Right ventricle myocardium superior (tissue), 1 donor: ENCODE measurements around the gene NCMAP. TPM values are rescaled to one million over a fixed set of nuclear protein-coding genes. Genes with fewer than 3 reads are reported as not detected.
"Not testable (repeated sequence)": the region's sequence is repeated elsewhere in the genome, so short reads cannot be mapped to it uniquely, and the experiment has no call there.

Experiments
- ATAC-seq: fragments of 200-7000 bp; cut with Tn5 transposase; one replicate; pipeline ENCODE4 v1.9.1; 2020; ENCODE audit warnings: mild to moderate bottlenecking; ENCODE audit not compliant: poor library complexity
- DNase-seq: peaks from one replicate; pipeline ENCODE4 v3.0.0-alpha.2; 2020
- intact Hi-C: fragments of 100-400 bp; cut with DNase I; formaldehyde crosslinking; loops from one replicate; pipeline ENCODE4 v1.11.2; 2022
- total RNA-seq: library from RNA; stranded (reverse); fragmentation: NEBNext Ultra II Directional; extraction: Animal tissue kit (Norgen Biotek cat#: 25700); gene quantifications from one replicate; pipeline ENCODE4 v1.2.1, GENCODE V29; 2021
- donor health status: DM: no; HTN: yes; CAD: no; lungs with severe emphysema.

NCMAP gene
- total RNA-seq, 1 donor from 2014 or later, result 0.27 TPM

DNA sequence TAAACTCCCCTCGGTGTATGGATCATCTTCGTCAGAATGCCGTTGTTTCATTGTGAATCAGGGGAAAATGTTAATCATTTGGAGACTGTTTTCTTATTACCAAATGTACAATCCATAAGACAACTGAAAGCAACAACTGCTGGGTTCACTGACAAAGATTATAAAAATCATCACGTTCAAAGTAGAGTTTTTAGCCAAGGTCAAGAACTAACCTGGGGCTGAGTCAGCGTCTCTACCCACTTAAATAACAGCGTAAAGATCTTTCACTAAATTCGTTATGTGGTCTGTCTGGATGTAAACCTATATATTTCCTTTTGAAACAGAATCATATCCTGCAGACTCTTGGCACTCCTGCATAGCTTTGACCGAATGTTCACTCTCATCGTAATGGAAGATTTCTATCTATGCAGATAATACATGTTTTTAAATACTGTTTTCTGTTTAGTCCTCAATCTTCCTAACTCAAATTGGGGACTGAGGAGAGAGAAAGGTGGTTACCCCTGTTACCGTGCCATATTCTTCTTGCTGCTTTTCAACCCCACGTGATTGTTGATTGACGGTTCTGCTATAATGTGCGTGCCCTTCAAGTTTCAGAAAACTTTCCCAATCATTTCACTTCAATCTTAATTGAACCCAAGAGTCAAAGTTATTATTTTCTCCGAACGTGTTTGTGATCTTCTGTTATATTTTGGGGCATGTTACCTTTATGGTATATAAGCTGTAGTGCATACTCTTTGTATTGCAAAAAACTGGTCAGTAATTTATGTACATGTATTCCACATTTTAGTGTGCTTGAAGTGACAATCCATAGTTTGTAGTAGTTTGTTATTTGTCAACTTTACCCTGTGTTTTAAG lies 15.6 kb upstream of the NCMAP start:
- intact Hi-C loops, result loop anchor here (2.0 kb wide), 1 partner anchor 95 kb away; no protein-coding TSS in a partner anchor
- ATAC-seq (no peak), DNase-seq (no peak)

DNA sequence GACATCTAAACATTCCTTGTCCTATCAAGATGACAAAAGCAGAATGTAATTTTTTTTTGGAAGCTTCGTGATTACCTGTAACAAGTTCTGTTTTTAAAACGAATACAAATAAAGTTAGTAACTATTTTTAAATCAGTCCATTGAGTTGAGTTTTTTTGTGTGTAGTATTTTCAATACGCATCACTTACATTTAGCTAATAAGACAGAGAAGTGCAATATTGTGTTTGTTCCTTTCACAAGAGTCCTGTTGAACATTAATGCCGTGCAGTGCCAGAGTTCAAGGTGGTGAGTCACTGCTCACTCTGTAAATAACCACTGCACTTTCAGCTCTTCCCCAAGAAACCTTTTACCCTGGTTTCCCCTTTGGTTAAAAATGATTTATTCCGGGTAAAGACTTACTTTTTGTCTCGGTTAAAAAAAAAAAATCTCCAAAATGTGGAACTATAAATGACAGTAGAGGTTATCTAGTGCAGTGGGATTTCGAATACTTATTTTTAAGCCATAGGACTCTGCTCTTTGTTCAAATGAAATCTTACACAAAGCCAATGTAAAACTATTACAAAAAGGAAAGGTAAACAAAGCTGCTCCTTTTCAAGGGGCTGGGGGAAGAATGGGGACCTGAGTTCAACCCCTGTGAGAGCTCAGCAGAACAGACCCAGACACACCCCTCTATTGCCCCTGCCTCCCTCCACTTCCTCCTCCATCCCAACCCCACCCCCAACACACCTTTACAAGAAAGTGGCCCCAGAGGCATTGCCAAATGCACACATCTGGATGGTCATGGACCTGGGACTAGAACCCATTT lies 14.8 kb upstream of the NCMAP start:
- ATAC-seq (no peak), DNase-seq (no peak)
- intact Hi-C loops, result loop anchor here (2.0 kb wide), 1 partner anchor 94 kb away; no protein-coding TSS in a partner anchor

DNA sequence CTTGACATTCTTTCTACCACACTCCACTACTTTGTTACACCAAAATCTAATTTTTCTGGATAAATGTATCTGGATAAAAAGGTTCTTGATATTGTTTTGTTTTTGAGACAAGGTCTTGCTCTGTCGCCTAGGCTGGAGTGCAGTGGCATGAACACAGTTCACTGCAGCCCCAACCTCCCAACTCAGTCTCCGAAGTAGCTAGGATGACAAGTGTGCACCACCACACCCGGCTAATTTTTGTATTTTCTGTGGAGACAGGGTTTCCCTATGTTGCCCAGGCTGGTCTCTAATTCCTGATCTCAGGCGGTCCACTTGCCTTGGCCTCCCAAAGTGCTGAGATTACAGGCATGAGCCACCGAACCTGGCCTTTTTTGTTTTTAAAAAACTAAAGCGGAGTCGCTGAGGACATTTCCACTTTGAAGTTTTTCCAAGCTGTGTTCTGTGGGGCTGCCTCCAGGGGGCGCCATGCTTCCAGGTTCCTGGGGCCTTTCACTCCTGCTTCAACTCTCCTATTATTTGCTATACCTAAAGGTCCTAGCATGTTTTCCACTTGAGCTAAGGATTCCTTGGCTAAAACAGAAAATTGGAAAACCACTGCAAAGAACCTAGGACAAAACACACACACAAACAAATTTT lies 14.1 kb upstream of the NCMAP start:
- ATAC-seq (peak; percentile 38), DNase-seq (no peak)
- intact Hi-C loops, result loop anchor here (2.0 kb wide), 1 partner anchor 93 kb away; no protein-coding TSS in a partner anchor

DNA sequence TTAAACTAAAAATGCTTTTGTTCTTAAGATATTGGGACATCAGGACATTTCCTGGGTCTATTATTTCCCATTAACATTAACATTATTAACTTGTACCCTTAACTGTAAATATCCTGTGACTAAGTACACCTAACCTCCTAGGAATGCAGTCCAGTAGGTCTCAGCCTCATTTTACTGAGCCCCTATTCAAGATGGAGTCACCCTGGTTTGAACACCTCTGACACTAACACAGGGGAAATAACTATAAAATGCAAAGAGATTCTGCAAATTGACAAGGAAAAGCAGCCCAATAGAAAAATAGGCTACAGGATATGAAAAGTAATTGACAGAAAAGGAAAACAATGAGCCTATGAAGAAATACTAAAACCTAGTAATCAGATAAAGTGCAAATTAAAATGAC lies 11.6 kb upstream of the NCMAP start:
- ATAC-seq (no peak), DNase-seq (no peak)
- intact Hi-C loops, result no loop called here

DNA sequence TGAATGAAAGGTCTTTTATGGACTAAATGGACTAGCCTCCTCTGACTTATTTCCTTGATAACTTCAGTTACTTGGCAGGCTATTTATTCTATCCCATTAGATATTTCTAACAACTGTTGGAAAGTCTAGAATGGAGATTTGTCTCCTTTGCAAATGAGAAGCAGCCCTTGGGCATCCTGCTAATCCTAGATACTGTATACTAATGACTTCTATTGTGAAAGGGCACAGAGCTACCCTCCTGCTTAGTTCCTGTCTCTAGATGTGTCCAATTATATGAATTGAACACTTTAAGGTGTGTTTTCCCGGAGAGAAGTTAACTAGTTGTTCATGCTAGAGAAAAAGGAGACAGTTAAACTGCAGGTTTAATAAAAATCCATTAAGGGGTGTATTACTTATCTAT lies 10.2 kb upstream of the NCMAP start:
- intact Hi-C loops, result no loop called here
- no peak for DNase-seq
- ATAC-seq, result no peak

DNA sequence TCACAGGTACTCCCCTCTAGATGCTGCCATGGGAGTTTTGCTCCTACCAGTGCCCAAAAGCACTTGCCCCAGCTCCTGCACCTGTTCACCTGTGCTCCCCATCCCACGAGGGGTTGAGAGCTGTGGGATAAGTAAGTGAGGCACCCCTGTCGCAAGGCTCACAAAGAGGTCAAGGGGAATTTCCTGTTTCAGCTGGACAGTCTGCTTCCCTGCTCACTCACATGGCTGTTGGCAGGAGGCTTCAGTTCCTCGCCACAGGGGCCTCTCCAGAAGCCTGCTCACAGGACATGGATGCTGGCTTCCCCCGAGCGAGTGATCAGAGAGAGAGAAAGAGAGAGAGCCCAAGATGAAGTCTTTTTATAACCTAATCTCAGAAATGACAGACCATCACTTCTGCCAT lies 8.7 kb upstream of the NCMAP start:
- ATAC-seq (no peak), DNase-seq (no peak)
- intact Hi-C loops, result no loop called here

DNA sequence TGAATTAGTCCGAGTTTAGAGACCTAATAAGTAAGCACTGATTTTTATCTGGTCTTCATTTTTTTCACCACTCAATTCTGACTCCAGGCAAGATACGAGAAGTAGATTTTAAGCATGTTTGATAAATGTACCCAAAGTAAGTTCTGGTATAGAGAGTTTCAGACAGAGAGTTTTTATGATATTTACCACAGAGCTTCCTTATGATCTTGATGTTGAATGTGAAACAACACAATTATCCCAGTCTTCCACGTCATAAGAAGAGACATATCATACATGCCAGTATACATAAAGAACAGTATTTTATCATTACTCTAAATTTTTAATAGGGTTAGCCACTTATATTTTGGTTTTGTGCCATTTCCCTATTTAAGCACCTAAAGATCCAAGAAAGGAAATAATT lies 7.8 kb upstream of the NCMAP start:
- intact Hi-C loops, result no loop called here
- ATAC-seq, result no peak
- DNase-seq, result no peak

DNA sequence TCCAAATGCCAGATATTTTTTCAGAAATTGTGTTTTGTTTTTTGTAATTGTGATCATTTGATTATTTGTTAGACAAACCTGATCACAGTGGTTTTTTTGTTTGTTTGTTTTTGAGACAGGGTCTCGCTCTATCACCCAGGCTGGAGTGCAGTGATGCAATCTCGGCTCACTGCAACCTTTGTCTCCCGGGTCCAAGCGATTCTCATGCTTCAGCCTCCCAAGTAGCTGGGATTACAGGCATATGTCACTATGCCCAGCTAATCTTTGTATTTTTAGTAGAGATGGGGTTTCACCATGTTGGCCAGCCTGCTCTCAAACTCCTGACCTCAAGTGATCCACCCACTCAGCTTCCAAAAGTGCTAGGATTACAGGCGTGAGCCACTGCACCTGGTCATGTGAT lies 6.7 kb upstream of the NCMAP start:
- ATAC-seq, intact Hi-C loops, DNase-seq: not testable (repeated sequence)

DNA sequence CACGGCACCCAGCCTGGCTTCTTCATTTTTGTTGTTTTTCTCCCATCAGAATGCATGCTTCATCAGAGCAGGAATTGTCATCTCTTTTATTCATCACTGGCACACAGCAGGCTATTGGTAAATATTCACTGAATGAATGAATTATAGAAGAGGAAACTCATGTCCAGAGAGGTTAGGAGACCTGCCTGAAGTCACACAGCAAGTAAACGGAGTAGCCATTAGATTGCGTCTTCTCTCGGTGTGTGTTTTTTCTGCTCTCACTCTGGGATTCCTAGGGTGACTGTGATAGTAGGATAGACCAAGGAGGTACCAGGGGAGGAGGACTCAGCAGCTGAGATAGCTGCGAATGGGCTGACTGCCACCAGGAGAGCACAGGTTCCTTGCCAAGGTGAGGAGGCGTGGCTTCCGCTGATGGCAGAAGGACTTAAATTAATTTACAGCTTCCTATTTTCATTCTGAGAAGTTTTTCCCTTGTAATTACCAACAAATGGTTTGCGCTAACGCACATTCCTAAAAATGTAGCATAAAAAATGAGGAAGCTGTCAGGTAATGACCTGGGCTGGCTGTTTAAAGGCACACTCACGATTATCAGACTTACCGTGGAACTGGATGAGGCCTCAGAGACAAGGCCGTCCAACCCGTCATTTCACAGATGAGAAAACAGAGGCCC lies 4.5 kb upstream of the NCMAP start:
- intact Hi-C loops, result no loop called here
- ATAC-seq (no peak), DNase-seq (no peak)

DNA sequence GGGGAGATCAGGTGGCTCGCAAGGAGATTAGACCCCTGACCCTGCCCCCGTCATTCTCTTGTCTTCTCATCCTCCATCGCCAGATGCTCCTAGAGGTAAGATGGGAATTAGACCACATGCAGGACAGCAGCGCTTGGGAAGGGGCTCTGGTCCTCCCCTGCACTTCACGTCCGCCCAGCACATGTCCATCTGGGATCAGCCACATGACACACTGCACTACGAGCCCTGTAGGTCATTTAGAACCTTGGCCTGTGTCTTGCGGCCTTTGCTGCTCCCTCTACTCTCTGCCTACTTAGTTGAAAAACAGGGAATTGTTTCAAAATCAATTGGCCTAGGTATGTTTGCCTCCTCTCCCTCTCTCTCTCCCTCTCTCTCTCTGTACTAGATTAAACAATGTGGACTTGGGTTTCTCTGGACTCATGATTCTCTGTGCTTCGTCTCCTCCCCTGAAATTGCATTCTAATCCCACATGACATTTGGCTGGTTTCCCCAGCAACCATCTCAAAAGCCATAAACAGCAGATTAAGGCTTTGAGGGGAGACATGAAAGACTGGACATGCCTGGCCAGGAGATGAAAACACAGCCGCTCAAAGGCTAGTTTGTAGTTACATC lies 3.8 kb upstream of the NCMAP start:
- ATAC-seq (no peak), DNase-seq (no peak)
- intact Hi-C loops, result no loop called here

DNA sequence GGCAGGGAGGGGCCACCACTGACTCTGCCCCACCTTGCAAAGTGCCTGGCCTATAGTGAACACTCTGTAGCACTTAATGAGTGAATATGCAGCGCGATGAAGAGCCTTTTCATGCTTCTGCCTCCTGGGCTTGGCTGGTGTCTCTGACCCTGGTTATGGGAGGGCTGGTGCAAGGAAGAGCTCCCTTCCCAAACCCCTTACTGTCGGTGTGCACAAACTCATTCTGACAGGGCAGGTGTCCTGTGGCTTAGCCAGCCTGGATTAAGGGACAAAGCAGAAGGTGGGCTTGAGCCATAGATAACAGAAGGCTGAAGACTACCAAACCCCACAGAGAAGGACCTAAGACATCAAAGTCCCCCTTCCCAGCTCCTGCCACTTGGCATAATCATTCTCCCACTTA lies 2.0 kb upstream of the NCMAP start:
- ATAC-seq, result no peak
- intact Hi-C loops, result no loop called here
- no peak for DNase-seq

DNA sequence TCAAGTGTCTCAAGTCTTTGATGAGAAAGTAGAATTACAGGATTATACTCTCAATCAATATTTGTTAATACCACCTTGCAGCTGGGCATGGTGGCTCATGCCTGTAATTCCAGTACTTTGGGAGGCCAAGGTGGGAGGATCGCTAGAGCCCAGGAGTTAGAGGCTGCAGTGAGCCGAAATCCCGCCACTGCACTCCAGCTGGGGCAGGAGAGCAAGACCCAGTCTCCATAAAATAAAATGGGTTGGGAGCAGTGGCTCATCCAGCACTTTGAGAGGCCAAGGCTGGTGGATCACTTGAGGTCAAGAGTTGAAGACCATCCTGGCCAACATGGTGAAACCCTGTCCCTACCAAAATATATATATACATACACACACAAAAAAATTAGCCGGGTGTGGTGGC lies 1.2 kb upstream of the NCMAP start:
- intact Hi-C loops, result no loop called here
- ATAC-seq (no peak), DNase-seq (no peak)

DNA sequence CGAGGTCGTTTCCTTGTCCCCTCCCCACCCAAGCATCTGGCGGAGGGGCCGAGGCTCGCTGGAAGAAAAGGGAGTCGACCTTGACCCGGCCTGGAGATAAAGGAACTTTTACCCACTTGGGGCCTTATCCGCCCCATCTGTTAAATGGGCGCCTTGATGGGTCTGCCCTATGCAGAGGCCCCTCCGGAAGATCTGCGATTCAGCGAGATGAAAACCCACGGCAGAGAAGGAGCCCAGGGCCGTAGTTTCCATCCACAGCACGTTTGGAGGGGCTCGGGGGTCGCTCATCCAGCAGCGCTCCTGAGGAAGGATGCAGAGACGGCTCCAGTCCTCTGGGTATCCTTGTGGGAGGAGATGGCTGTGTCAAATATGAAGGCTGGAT lies 518 bp downstream of the NCMAP start:
- no peak for ATAC-seq
- no peak for DNase-seq
- intact Hi-C loops, result no loop called here

DNA sequence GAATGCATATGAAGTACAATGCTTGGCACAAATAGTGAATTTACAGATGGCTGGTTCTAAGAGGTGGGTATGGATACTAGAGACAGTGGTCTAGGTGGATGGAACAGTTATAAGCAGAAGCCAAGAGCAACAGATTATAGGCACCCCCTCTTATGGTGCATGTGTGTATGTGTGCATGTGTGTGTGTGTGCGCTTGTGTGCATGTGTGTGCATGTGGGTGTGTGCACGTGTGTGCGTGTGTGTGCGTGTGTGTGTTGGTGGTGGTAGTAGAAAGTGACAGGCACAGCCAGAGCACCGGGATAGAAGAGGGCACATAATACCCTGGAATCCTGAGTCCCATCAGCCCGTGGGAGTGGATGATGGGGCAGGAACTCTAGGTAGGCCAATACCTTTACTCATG lies 1.3 kb downstream of the NCMAP start:
- intact Hi-C loops, result no loop called here
- ATAC-seq, result no peak

DNA sequence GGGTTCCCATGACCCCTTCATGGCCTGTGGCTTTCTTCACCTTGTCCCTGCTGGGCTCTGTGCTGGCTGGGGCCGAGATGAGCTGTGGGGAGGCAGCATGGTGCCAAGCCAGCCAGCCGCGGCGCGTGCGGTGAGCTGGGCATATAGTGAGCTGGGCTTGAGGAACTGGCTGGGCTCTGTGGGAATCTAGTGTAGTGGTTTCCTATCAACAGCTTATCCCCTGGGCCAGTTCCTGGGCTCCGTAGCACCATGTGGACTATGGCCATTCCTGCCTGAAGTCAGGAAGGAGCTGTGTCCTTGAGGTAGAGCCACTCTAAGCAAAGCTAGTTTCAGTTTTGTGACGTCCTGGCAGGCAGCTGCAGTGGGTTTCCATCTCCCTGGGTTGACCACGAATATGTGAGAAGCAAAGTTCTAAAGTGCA lies 1.8 kb downstream of the NCMAP start:
- intact Hi-C loops, result no loop called here
- DNase-seq, result no peak
- no peak for ATAC-seq

More for the DNA sequence above, 1.3 kb downstream of the NCMAP start:
- DNase-seq, result no peak

DNA sequence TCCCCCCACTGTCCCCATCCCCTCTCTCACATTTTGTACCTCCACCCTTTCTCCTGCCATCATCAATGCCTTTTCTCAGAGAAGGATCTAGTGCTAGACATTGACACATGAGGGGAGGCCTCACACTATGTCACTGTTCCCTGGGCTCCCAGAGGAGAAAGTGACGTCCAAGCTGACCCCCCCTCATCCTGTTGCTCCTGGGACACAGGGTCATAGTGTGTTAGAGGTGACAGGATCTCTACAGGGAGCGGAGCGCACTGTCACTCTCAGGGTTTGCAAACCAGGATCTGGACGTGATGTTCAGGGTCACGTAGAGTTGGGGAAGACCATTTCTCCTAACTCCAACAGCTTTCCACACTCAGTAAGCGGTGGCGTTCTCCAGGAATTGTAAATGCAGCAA lies 2.6 kb downstream of the NCMAP start:
- no peak for ATAC-seq
- intact Hi-C loops, result no loop called here
- DNase-seq, result no peak

DNA sequence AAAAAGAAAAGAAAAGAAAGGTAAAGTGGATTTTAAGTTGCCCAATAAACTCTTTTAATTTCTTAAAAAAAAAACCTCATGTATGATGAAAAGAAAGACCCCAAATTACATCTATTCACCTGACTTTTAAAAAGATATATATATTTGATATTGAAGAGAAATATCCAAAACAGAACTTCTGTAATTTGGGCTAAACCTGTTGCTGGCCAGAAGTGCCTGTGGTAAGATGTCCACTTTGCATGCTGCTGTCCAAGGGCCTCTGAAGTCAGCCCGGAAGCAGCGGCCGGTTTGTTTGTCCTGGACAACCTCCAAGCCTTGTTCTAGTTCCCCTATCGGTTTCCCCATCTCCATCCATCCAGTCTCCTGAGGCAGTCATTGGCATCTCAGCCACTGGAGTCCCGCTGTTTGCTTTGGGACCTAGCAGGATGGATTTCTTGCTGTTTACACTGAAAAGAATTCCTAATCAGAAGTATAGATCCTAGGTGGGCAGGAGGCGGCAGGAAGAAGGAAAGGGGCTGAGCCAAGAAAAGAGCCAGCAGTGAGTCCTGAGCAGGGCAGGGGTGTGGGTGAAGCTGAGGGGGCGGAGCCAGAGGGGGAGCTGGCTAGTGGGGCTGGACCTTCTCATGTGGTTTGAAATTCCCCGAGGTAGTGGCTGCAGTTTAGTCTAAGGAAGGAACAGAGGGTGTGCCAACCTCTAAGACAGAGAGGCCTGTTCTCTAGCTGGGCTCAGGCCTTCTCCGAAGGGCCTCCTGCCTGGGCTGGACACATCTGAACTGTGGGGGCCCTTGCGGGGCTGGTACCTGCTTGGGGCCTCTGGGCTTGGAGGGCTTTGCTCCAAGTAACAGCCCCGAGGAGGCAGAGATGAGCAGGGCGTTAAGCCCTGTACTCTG lies 3.3 kb downstream of the NCMAP start:
- ATAC-seq (peak; percentile 62), DNase-seq (peak; percentile 69)
- intact Hi-C loops, result no loop called here

DNA sequence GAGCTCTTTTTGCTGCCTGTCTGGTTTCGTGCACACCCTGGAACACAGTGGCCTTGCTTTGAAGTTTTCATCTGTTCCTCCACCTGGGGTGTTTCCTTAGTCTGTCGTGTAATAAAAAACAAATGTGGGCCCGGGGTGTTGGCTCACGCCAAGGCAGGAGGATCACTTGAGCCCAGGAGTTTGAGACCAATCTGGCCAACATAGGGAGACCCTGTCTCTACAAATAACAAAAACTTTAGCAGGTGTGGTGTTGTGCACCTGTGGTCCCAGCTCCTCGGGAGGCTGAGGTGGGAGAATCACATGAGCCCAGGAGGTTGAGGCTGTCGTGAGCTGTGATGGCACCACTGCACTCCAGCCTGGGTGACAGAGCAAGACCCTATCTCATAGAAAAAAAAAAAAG lies 4.5 kb downstream of the NCMAP start:
- intact Hi-C loops, result no loop called here
- DNase-seq (no peak), ATAC-seq (no peak)
